OCI-LY7 (cell line): ENCODE results near the gene GPR37. TPM values are rescaled to one million over a fixed set of nuclear protein-coding genes. Genes with fewer than 3 reads are reported as not detected.

Experiments used
- Bru-seq: library from RNA; stranded (reverse); fragments of 400-500 nt; gene quantifications from one replicate; lab custom pipeline; 2021; lab: Mats Ljungman, UMichigan
- BruChase-seq, 2 experiments: library from RNA; stranded (reverse); fragments of 400-500 nt; gene quantifications; one replicate each; lab custom pipeline; 2021; lab: Mats Ljungman, UMichigan
- BruUV-seq: library from RNA; stranded (reverse); fragments of 400-500 nt; replicated peaks from 2 replicates; lab custom pipeline; 2021; lab: Mats Ljungman, UMichigan
- CTCF ChIA-PET: fragments of 300-600 bp; sonication (Branson Sonifier 250); formaldehyde crosslinking; loops from one replicate; lab custom pipeline; 2022; ENCODE audit warnings: antibody characterized with exemption; ENCODE audit not compliant: unreplicated experiment; lab: Charles Lee
- POLR2A ChIA-PET: fragments of 300-600 bp; sonication (Branson Sonifier 250); formaldehyde crosslinking; loops from one replicate; lab custom pipeline; 2022; ENCODE audit warnings: antibody characterized with exemption; lab: Charles Lee
- DNase-seq: peaks from one replicate; pipeline ENCODE4 v3.0.0-alpha.2; 2015; ENCODE audit warnings: low spot score
- H2AFZ ChIP-seq: fragments of 200-600 bp; sonication (generic), shearing (Covaris generic); 2 replicates; pipeline ENCODE4 v1.6.1; 2014; ENCODE audit warnings: mild to moderate bottlenecking, antibody characterized with exemption, low read length, moderate library complexity
- H3K27ac ChIP-seq: fragments of 200-600 bp; sonication (generic); 2 replicates; pipeline ENCODE4 v1.5.1; 2014; ENCODE audit warnings: mixed run types, low read depth, mild to moderate bottlenecking, moderate library complexity, low read length, inconsistent platforms; ENCODE audit not compliant: poor library complexity, severe bottlenecking
- H3K36me3 ChIP-seq: fragments of 200-600 bp; sonication (generic); 2 replicates; pipeline ENCODE4 v1.6.1; 2014; ENCODE audit warnings: mild to moderate bottlenecking, antibody characterized with exemption, low read length, moderate library complexity, mixed read lengths; ENCODE audit not compliant: insufficient read depth
- H3K4me1 ChIP-seq: fragments of 200-600 bp; sonication (generic); 2 replicates; pipeline ENCODE4 v1.5.1; 2014; ENCODE audit warnings: mild to moderate bottlenecking, low read length; ENCODE audit not compliant: insufficient read depth, poor library complexity, severe bottlenecking
- H3K4me2 ChIP-seq: fragments of 200-600 bp; sonication (generic); 2 replicates; pipeline ENCODE4 v1.6.1; 2014; ENCODE audit warnings: mild to moderate bottlenecking, low read length
- H3K4me3 ChIP-seq: fragments of 200-600 bp; sonication (generic); 2 replicates; pipeline ENCODE4 v1.5.1; 2014; ENCODE audit warnings: mild to moderate bottlenecking, low read depth, low read length; ENCODE audit not compliant: poor library complexity, severe bottlenecking
- H3K79me2 ChIP-seq: fragments of 200-600 bp; sonication (generic); 2 replicates; pipeline ENCODE4 v1.6.1; 2016; ENCODE audit warnings: low read depth, mild to moderate bottlenecking, low read length, moderate library complexity, mixed read lengths; ENCODE audit not compliant: insufficient read depth
- H3K9me2 ChIP-seq: fragments of 200-600 bp; sonication (generic); 2 replicates; pipeline ENCODE4 v1.6.1; 2016; ENCODE audit warnings: mild to moderate bottlenecking, low read length, mixed read lengths; ENCODE audit not compliant: insufficient read depth
- H3K9me3 ChIP-seq: fragments of 200-600 bp; sonication (generic); 2 replicates; pipeline ENCODE4 v1.6.1; 2014; ENCODE audit warnings: mild to moderate bottlenecking, mixed run types, low read length, mixed read lengths
- H4K20me1 ChIP-seq: fragments of 200-600 bp; sonication (generic); 2 replicates; pipeline ENCODE4 v1.6.1; 2014; ENCODE audit warnings: mild to moderate bottlenecking, antibody characterized with exemption, low read length, moderate library complexity, mixed read lengths; ENCODE audit not compliant: insufficient read depth
- EZH2phosphoT487 ChIP-seq: fragments of 200-600 bp; sonication (generic); IDR thresholded peaks from 2 replicates; pipeline ENCODE4 v1.6.1; 2018; ENCODE audit warnings: low read depth, borderline replicate concordance, mild to moderate bottlenecking, mixed run types, antibody characterized with exemption, low read length, moderate library complexity, mixed read lengths
- intact Hi-C: fragments of 100-400 bp; cut with micrococcal nuclease; formaldehyde crosslinking; loops from one replicate; pipeline ENCODE4 v1.10.0; 2022; ENCODE audit not compliant: unreplicated experiment
- long read RNA-seq: library from polyadenylated mRNA; stranded (forward); transcript quantifications from one replicate; pipeline ENCODE4 v2.0.0, GENCODE V29; 2022
- total RNA-seq, 2 experiments: library from RNA; depleted of rRNA in 1 of 2; stranded (reverse); fragments of >200 nt in 1 of 2; shearing (Covaris generic) in 1 of 2; gene quantifications; 2 replicates each; pipeline ENCODE4 v1.2.3, GENCODE V29; 2014 to 2022
- TF ChIP-seq, protein P1 (sequence below): fragments of 200-600 bp; sonication (generic); conservative IDR thresholded peaks from 2 replicates; pipeline ENCODE4 v1.5.1; 2014; ENCODE audit warnings: mild to moderate bottlenecking, antibody characterized with exemption, low read length, moderate library complexity, mixed read lengths

Gene GPR37
- not detected in 2 replicates for total RNA-seq (2014; rRNA removed; shearing (Covaris generic))
- not detected in 2 replicates for total RNA-seq (2022)
- not detected for Bru-seq, nascent RNA
- percentile 7 among the genes with signal in this experiment for BruChase-seq, experiment 1, labeled RNA remaining after a 6-hour chase
- not detected for BruChase-seq, experiment 2, labeled RNA remaining after a 2-hour chase
- long read RNA-seq = 0 reads

DNA sequence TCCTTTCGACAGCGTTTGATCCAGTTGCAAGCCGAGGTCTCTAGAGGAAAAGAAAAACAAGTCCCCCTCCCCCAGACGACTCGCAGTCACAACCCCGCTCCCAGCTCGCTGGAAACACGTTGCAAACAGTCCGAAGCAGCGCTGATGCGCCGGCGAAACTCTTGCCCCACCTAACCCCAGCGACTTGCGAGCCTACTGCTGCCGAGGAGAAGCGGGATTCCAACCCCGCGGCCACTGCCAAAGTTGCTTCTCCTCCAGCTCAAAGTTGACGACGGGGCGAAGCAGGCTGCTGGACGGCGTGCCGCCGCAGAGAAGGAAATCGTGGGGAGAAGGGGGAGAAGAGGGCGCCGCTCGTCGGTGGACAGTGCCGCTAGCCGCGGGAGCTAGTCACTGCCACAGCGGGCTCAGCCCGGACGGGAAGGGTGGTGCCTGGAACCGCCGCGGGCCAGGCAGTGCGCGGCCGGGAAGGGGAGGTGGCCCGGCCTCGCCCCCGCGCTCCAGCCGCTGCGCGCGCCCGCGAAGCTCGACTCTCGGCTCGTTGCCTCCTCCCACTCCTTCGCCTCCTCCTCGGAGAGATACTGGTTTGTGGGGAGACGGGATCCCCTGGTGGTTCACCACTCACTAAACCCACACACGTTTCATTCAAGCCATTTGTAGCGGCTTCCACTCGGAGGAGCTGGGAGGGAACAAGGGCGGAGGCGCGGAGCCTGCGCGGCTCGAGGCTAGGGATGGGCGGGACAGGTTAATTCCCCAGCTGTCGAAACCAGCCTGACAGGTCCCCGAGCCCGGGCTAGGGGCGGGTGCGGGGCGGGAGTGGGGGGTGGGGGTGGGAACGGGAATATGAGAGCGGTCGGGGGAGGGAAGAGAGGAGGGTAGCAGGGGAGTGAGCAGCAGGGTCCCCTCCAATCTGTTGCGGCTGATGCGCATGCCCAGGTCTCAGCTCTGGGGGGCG lies at the start of gene GPR37:
TSS of gene GPR37 (minus strand) at position 392 of the 952 bp plus-strand sequence. CDS start 816 bp downstream, outside the sequence.
- Histone ChIP-seq H3K4me3 (no peak within 1 kb of the TSS), H2AFZ (no peak within 1 kb of the TSS), H4K20me1 (no peaks in the 10 kb centered on the region), H3K9me3 (no peaks in the 10 kb centered on the region), H3K27ac (no peak within 1 kb of the TSS), H3K79me2 (no peaks in the 10 kb centered on the region), H3K4me1 (no peaks in the 10 kb centered on the region), H3K9me2 (no peaks in the 10 kb centered on the region), H3K4me2 (no peak within 1 kb of the TSS), H3K36me3 (no peaks in the 10 kb centered on the region)
- BruUV-seq = no TSS peak
- CTCF ChIA-PET = no interaction called here
- TF ChIP-seq, protein P1, sequence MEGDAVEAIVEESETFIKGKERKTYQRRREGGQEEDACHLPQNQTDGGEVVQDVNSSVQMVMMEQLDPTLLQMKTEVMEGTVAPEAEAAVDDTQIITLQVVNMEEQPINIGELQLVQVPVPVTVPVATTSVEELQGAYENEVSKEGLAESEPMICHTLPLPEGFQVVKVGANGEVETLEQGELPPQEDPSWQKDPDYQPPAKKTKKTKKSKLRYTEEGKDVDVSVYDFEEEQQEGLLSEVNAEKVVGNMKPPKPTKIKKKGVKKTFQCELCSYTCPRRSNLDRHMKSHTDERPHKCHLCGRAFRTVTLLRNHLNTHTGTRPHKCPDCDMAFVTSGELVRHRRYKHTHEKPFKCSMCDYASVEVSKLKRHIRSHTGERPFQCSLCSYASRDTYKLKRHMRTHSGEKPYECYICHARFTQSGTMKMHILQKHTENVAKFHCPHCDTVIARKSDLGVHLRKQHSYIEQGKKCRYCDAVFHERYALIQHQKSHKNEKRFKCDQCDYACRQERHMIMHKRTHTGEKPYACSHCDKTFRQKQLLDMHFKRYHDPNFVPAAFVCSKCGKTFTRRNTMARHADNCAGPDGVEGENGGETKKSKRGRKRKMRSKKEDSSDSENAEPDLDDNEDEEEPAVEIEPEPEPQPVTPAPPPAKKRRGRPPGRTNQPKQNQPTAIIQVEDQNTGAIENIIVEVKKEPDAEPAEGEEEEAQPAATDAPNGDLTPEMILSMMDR = no peak
- no peak for TF ChIP-seq EZH2phosphoT487
- intact Hi-C loops = no loop called here
- POLR2A ChIA-PET = no interaction called here
- no peak for DNase-seq

DNA sequence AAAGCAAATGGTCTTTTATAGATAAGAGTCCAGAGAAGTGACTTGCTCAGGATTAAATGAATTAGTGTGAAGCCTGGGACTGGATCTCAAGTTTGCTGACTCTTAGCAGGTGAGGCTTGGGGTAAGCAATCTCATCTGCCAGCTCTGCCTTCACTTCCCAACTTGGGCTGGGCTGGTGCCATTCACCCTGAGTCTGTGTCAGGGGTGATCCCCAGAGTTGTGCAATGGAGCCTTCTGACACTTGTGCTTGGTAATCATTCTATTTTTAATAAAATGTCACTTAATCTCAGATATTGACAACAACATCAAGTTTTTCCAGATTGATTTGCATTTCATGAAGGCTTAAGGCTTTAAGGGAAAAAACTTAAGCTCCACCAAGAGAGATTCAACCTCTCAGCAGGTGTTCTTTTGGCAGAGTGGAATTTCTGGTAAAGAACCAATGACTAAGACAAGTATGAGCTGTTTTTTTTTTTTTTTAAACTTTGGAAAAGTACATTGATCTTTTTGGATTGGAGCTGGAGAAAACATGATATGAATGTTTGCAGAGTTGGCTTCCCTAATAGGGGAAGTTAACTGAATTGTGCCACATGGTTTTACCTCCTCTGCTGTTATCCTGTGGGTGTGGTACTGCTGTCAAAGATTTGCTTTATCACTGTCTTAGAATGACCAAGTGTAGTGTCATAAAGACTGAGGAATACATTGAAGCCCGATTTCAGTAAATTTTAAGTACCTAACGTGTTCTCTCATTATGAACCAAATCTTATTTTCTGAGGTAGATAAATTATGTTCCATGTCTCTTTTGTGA lies 48.6 kb upstream of the GPR37 start:
- Histone ChIP-seq H3K36me3 (no peaks in the 10 kb centered on the region), H3K4me3 (no peak overlapping the region), H3K4me1 (no peaks in the 10 kb centered on the region), H3K27ac (no peak overlapping the region), H3K9me2 (no peaks in the 10 kb centered on the region), H4K20me1 (no peaks in the 10 kb centered on the region), H2AFZ (no peak overlapping the region), H3K79me2 (no peaks in the 10 kb centered on the region), H3K4me2 (no peak overlapping the region), H3K9me3 (no peaks in the 10 kb centered on the region)
- ChIA-PET CTCF (interaction anchor here (1.0 kb wide), 1 partner anchor 14 kb away, joined by 3 read pairs; no protein-coding TSS in a partner anchor), POLR2A (interaction anchor here (0.9 to 1.2 kb wide), 2 partner anchors 11 to 93 kb away, joined by 3 read pairs; no protein-coding TSS in a partner anchor)
- BruUV-seq = no TSS peak
- intact Hi-C loops = no loop called here
- TF ChIP-seq EZH2phosphoT487 = no peak
- TF ChIP-seq, protein P1 = no peak
- DNase-seq = no peak
